ENCODE measurements around the gene CRTAP.

DNA sequence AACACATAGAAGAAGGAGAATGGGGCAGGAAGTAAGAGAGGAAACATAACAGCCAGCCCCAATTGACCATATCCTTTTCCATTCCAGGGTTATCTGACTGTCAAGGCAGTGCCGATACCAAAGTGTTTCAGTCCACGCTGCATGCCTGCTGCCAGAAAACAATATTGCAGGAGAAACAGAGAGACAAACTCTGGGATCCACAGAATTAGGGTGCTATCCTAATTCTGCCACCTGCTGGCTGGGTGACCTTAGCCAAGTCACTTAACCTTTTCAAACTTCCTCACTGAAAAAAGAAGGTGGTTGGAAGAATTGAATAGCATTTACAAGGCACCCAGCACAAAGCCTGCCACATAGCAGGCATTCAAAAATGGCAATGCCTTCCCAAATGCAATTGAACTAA, 48.9 kb upstream of the CRTAP start:
- TF ChIP-seq, protein P1, sequence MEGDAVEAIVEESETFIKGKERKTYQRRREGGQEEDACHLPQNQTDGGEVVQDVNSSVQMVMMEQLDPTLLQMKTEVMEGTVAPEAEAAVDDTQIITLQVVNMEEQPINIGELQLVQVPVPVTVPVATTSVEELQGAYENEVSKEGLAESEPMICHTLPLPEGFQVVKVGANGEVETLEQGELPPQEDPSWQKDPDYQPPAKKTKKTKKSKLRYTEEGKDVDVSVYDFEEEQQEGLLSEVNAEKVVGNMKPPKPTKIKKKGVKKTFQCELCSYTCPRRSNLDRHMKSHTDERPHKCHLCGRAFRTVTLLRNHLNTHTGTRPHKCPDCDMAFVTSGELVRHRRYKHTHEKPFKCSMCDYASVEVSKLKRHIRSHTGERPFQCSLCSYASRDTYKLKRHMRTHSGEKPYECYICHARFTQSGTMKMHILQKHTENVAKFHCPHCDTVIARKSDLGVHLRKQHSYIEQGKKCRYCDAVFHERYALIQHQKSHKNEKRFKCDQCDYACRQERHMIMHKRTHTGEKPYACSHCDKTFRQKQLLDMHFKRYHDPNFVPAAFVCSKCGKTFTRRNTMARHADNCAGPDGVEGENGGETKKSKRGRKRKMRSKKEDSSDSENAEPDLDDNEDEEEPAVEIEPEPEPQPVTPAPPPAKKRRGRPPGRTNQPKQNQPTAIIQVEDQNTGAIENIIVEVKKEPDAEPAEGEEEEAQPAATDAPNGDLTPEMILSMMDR (IDR thresholded peaks at IDR 0.05): no peak
- TF ChIP-seq POLR2A (IDR thresholded peaks at IDR 0.05): no peak

All from uterus (tissue), 2 donors.